Measurements from ENCODE around the gene HELZ. TPM values are rescaled to one million over a fixed set of nuclear protein-coding genes. Genes with fewer than 3 reads are reported as not detected.

HELZ gene
- total and polyA plus RNA-seq, 8 donors: 27.2 to 64.6 (median 37.3) TPM

- H3K4me1 ChIP-seq: no peaks in the 10 kb centered on the region
- no peaks in the 10 kb centered on the region for H3K27me3 ChIP-seq
- no peak for TF ChIP-seq CTCF (IDR thresholded peaks at IDR 0.05)
- H3K27ac ChIP-seq: no peak overlapping the region
- intact Hi-C loops (cut with DNase I): no loop called here
- ATAC-seq (no peak), DNase-seq (no peak)
- no peaks in the 10 kb centered on the region for H3K36me3 ChIP-seq
- H3K9me3 ChIP-seq: no peaks in the 10 kb centered on the region
- no peak overlapping the region for H3K4me3 ChIP-seq
Observed at GRCh38 chr17:67040652-67041051, 204.3 kb downstream of the HELZ start.

GRCh38 chr17:67038861-67039365 lies 206.1 kb downstream of the HELZ start:
- intact Hi-C loops (cut with DNase I): no loop called here
- Histone ChIP-seq H3K4me1 (no peaks in the 10 kb centered on the region), H3K4me3 (no peak overlapping the region), H3K36me3 (no peaks in the 10 kb centered on the region), H3K9me3 (no peaks in the 10 kb centered on the region), H3K27ac (no peak overlapping the region), H3K27me3 (no peaks in the 10 kb centered on the region)
- TF ChIP-seq CTCF (IDR thresholded peaks at IDR 0.05): no peak
- no peak for DNase-seq
- no peak for ATAC-seq

GRCh38 chr17:67035131-67036083 lies 209.6 kb downstream of the HELZ start:
- Histone ChIP-seq H3K4me3 (no peak overlapping the region), H3K9me3 (no peaks in the 10 kb centered on the region), H3K36me3 (no peaks in the 10 kb centered on the region), H3K27me3 (no peaks in the 10 kb centered on the region), H3K4me1 (no peaks in the 10 kb centered on the region), H3K27ac (no peak overlapping the region)
- intact Hi-C loops (cut with DNase I): no loop called here
- ATAC-seq (no peak), DNase-seq (no peak)
- TF ChIP-seq CTCF (IDR thresholded peaks at IDR 0.05): no peak

- no peak overlapping the region for H3K4me3 ChIP-seq
- ATAC-seq (no peak), DNase-seq (no peak)
- intact Hi-C loops (cut with DNase I): no loop called here
- no peak overlapping the region for H3K27ac ChIP-seq
- no peaks in the 10 kb centered on the region for H3K4me1 ChIP-seq
- no peaks in the 10 kb centered on the region for H3K27me3 ChIP-seq
- H3K9me3 ChIP-seq: no peaks in the 10 kb centered on the region
- no peak for TF ChIP-seq CTCF (IDR thresholded peaks at IDR 0.05)
- no peaks in the 10 kb centered on the region for H3K36me3 ChIP-seq
Observed at GRCh38 chr17:67033613-67034012, 211.4 kb downstream of the HELZ start.

GRCh38 chr17:67032985-67033384 lies 212.0 kb downstream of the HELZ start:
- no peak for ATAC-seq
- TF ChIP-seq CTCF (IDR thresholded peaks at IDR 0.05): no peak

More at GRCh38 chr17:67032985-67033384, 212.0 kb downstream of the HELZ start:
- no peaks in the 10 kb centered on the region for H3K27me3 ChIP-seq
- no peaks in the 10 kb centered on the region for H3K9me3 ChIP-seq
- no peaks in the 10 kb centered on the region for H3K4me1 ChIP-seq
- H3K27ac ChIP-seq: no peak overlapping the region
- no peak for DNase-seq
- H3K36me3 ChIP-seq: no peaks in the 10 kb centered on the region
- H3K4me3 ChIP-seq: no peak overlapping the region
- intact Hi-C loops (cut with DNase I): no loop called here

Data from left lung (tissue), 10 donors.